NCI-H2227 treated with DMSO at 0.1 percent for 48 hours (cell line): ENCODE data around the gene TAF7L.
A peak's percentile ranks its signal among the peaks of the same experiment; 100 is the strongest.

ENCODE experiments used
- DNase-seq: peaks from one replicate; lab custom pipeline; 2025; lab: John Stamatoyannopoulos, UW

TAF7L gene

DNA sequence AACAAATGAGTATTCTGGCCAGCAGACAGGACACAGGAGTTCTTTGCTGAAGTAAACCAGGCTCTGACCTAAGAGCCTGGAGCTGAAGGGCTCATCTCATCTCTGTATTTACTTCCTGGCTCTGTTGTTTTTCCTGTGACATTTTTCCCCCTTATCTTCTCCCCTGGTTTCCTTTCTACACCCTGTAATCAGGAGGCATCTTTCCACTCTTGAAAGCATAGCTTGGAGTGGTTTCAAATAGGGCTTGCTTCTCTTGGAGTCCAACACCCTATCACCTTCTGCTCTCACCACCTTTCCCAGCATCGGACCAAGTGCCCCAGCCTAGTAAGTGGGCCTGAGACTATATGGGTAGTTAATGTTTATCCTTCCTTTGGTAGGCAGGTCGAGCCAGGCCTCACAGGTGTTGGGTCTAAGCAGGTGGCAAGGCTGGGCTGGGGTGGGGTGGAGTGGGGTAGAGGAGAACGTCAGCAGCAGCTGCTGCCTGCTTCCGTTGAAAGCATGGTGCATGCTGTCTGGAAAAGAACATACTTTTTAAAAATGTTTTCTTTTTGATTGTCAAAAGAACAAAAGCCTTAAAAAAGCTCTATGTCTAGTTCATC lies 70.4 kb downstream of the TAF7L start:
- DNase-seq: peak; percentile 33

DNA sequence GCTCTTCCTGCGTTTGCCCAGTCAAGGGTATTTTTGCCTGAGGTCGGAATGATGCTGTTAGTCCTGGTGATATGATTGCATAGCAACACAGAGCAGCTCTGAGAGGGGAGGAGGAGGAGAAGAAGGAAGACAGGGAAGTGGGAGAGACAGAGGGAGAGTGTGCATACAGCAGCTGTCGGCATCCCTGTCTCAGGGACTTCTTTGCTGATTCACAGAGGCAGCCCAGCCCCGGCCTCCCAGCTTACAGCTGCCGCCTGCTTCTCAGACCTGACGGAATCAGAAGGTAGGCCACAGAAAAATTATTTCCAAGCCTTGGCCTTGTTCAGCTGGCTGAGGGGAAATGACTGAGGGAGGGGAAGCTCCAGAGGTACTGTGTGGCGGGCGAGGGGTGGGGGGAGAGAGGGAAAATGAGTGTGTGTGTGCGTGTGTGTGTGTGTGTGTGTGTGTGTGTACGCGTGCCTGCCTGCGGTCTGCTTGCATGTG lies 71.2 kb downstream of the TAF7L start:
- peak; percentile 68 for DNase-seq

- DNase-seq: no peak
Observed at GRCh38 chrX:101219116-101219863, 71.8 kb downstream of the TAF7L start, which contains the start of gene DRP2. Gene DRP2, plus strand, starts transcription at chrX:101219786. Its CDS starts 11,862 bp downstream, at chrX:101231648.
